ENCODE results near the gene HSPA8.

DNA sequence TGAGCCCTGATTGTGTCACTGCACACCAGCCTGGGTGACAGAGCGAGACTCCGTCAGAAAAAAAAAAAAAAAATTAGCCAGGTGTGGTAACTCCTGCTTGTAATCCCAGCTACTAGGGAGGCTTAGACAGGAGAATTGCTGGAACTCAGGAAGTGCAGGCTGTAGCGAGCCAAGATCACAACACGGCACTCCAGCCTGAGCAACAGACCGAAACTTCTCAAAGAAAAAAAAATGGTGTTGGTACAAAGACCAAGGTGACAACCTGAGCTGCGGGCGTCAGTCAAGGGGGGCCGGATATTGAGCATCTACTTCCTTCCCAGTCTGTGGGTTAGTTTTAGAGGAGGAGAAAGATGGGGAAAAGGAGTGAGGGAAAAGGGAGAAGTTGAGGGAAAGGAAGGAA, 48.5 kb upstream of the HSPA8 start:
- TF ChIP-seq POLR2AphosphoS5 (IDR thresholded peaks at IDR 0.05) (no peak), POLR2A (IDR thresholded peaks at IDR 0.05) (no peak)
- TF ChIP-seq, protein P1, sequence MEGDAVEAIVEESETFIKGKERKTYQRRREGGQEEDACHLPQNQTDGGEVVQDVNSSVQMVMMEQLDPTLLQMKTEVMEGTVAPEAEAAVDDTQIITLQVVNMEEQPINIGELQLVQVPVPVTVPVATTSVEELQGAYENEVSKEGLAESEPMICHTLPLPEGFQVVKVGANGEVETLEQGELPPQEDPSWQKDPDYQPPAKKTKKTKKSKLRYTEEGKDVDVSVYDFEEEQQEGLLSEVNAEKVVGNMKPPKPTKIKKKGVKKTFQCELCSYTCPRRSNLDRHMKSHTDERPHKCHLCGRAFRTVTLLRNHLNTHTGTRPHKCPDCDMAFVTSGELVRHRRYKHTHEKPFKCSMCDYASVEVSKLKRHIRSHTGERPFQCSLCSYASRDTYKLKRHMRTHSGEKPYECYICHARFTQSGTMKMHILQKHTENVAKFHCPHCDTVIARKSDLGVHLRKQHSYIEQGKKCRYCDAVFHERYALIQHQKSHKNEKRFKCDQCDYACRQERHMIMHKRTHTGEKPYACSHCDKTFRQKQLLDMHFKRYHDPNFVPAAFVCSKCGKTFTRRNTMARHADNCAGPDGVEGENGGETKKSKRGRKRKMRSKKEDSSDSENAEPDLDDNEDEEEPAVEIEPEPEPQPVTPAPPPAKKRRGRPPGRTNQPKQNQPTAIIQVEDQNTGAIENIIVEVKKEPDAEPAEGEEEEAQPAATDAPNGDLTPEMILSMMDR (IDR thresholded peaks at IDR 0.05) = no peak

All from breast epithelium (tissue), 3 donors.